Heart right ventricle (tissue), 16 donors: ENCODE data around the gene TMEM35B. TPM values are rescaled to one million over a fixed set of nuclear protein-coding genes. Genes with fewer than 3 reads are reported as not detected.
A peak's percentile ranks its signal among the peaks of the same experiment; 100 is the strongest.

Experiments
- ATAC-seq, 8 donors: fragments of 200-7000 bp; cut with Tn5 transposase; one replicate each; pipeline ENCODE4 v1.9.1; 2020; ENCODE audit warnings: mild to moderate bottlenecking in 8 of 8, moderate library complexity in 8 of 8, moderate number of reproducible peaks in 1 of 8
- DNase-seq, 2 donors: peaks; one replicate each; pipeline ENCODE4 v3.0.0-alpha.2; 2020
- H3K27ac ChIP-seq, 10 donors: fragments of 200-600 bp; sonication (generic) in 2 of 10; one replicate each; pipeline versions ENCODE4 v1.5.0 to v1.8.0; 2020 to 2022; ENCODE audit warnings: mild to moderate bottlenecking in 3 of 10
- H3K27me3 ChIP-seq, 7 donors: fragments of 200-600 bp; one replicate each; pipeline ENCODE4 v1.8.0; 2021 to 2022; ENCODE audit warnings: mild to moderate bottlenecking in 2 of 7
- H3K36me3 ChIP-seq, 9 donors: fragments of 200-600 bp; sonication (generic) in 1 of 9; one replicate each; pipeline versions ENCODE4 v1.5.0 to v1.8.0; 2020 to 2022; ENCODE audit warnings: mild to moderate bottlenecking in 2 of 9
- H3K4me1 ChIP-seq, 9 donors: fragments of 200-600 bp; sonication (generic) in 1 of 9; one replicate each; pipeline versions ENCODE4 v1.5.0 to v1.8.0; 2020 to 2022; ENCODE audit warnings: mild to moderate bottlenecking in 4 of 9
- H3K4me3 ChIP-seq, 10 donors: fragments of 200-600 bp; sonication (generic) in 2 of 10; one replicate each; pipeline versions ENCODE4 v1.5.0 to v1.8.0; 2020 to 2022; ENCODE audit warnings: mild to moderate bottlenecking in 7 of 10, moderate library complexity in 2 of 10
- H3K9me3 ChIP-seq, 11 donors: fragments of 200-600 bp in 10 of 11; sonication (generic) in 2 of 11; one replicate each; pipeline versions ENCODE4 v1.5.0 to v1.8.0; 2013 to 2022; ENCODE audit warnings: mild to moderate bottlenecking in 2 of 11, control low read depth in 1 of 11, moderate library complexity in 1 of 11
- CTCF ChIP-seq, 9 donors: fragments of 200-600 bp; sonication (generic) in 2 of 9; IDR thresholded peaks; one replicate each; pipeline versions ENCODE4 v1.5.0 to v1.8.0; 2021 to 2022; ENCODE audit warnings: antibody characterized with exemption in 9 of 9, mild to moderate bottlenecking in 5 of 9, moderate library complexity in 1 of 9
- WGBS, 2 donors: extraction: QIAGEN DNeasy Blood & Tissue Kit; methylation state at CpG; one replicate each; pipeline ENCODE4 v1.1.7; 2013; ENCODE audit warnings: inconsistent platforms in 1 of 2; 5-methylcytosine and 5-hydroxymethylcytosine counted together
- intact Hi-C, 10 donors: fragments of 100-400 bp; cut with DNase I; formaldehyde crosslinking; loops; one replicate each; pipeline versions ENCODE4 v1.11.1 to v1.14.2; 2022
- long read RNA-seq, 3 donors: library from polyadenylated mRNA; unstranded; transcript quantifications; one replicate each; pipeline ENCODE4 v2.0.0, GENCODE V29; 2020 to 2021
- polyA plus RNA-seq, 2 donors: library from polyadenylated mRNA; stranded (reverse); fragments of 200-250 nt; gene quantifications; one replicate each; pipeline ENCODE4 v1.2.3, GENCODE V29; 2013
- total RNA-seq, 10 donors: library from RNA; stranded (reverse); fragmentation: NEBNext Ultra II Directional in 3 of 10; extraction: Animal tissue kit (Norgen Biotek cat#: 25700) in 3 of 10; gene quantifications; one replicate each; pipeline versions ENCODE4 v1.2.1 to v1.2.4, GENCODE V29; 2021 to 2023
- donor health status: Arrhythmogenic right ventricular cardiomyopathy.
- donor health status: ischemic (EF 13 %, LVEDD 7.1; RV severe dilation, severe dysfunction).
- donor health status: healthy with polysubstance abuse.
- donor health status: DM: no; HTN: yes; CAD: no.
- donor health status: DM: no; HTN: no; CAD: no.
- donor health status: ischemic (EF 25% LVEDD 6.9; RV normal size, moderate dysfunction).
- donor health status: ischemic (EF 25% LVEDD 5.7; RV mildly dilated, moderate dysfunction).
- donor health status: healthy.
- donor health status: DM: yes; HTN: yes; CAD: no.
- donor health status: Ischemic cardiomyopathy.
- donor health status: ischemic (EF 35%, LVEDD 5.7; RV mildly dilated, moderate dysfunction).
- donor health status: nonischemic (EF 11% LVEDD 7.7; RV severe dilation, severe dysfunction).
- donor health status: DM: yes; HTN: yes; CAD: no.
- donor health status: PGD.
- donor health status: ischemic (EF 29% LVEDD 5.4; RV normal size, mild dysfunction).
- donor health status: nonischemic (EF 23%, LVEDD 6.1; RV moderate dilation, normal function).

TMEM35B gene
- total RNA-seq (10 to 100 TPM in 1 of 10 donors, 1 to 10 TPM in 9; 4.9 to 13.1 (median 6.6) TPM), polyA plus RNA-seq (10 to 100 TPM; 13.3 to 26.7 TPM)
- long read RNA-seq, donor 1, transcript TMEM35B-201 (3 exons, 922 nt): major isoform, 5 of 6 reads
- long read RNA-seq, donor 1, partial matches to known transcripts: 0 of 6 reads
- long read RNA-seq, donor 1, other reads (novel, unspliced or antisense): 1 of 6 reads
- long read RNA-seq, donor 2, transcript TMEM35B-201 (3 exons, 922 nt): major isoform, 13 of 13 reads
- long read RNA-seq, donor 2, partial matches to known transcripts: 0 of 13 reads
- long read RNA-seq, donor 2, other reads (novel, unspliced or antisense): 0 of 13 reads
- long read RNA-seq, donor 3, partial matches to known transcripts: 0 of 3 reads
- long read RNA-seq, donor 3, other reads (novel, unspliced or antisense): 1 of 3 reads

- TF ChIP-seq CTCF (IDR thresholded peaks at IDR 0.05): peak in 2 of 9 donors; percentile 9 to 14
Measured at GRCh38 chr1:34984793-34985608, at the start of gene TMEM35B. TMEM35B (minus strand) TSS chr1:34985347; CDS start chr1:34985305, 42 bp downstream.

GRCh38 chr1:35033346-35033745, 48.2 kb upstream of the TMEM35B start:
- no peak overlapping the region for H3K4me3 ChIP-seq
- H3K27me3 ChIP-seq: no peaks in the 10 kb centered on the region
- H3K9me3 ChIP-seq: peaks cover 0 to 20% (median 8%) of the 10 kb centered on the region in 11 donors
- no peak overlapping the region for H3K27ac ChIP-seq
- 97 to 98% methylated on average over 1 of the region's 1 CpG for WGBS, 2 donors
- intact Hi-C loops: loop anchor here in 3 of 10 donors (5.0 to 10.0 kb wide), 4 partner anchors 41 to 151 kb away; partner anchors contain the start of gene ZMYM1 (in 1 of the 3)
- DNase-seq (no peak), ATAC-seq (no peak)
- no peaks in the 10 kb centered on the region for H3K36me3 ChIP-seq
- TF ChIP-seq CTCF (IDR thresholded peaks at IDR 0.05): no peak
- peaks cover 0 to 27% (median 20%) of the 10 kb centered on the region in 9 donors for H3K4me1 ChIP-seq

More at GRCh38 chr1:34984793-34985608, at the start of gene TMEM35B:
- intact Hi-C loops: loop anchor here in 5 of 10 donors (5.0 to 10.0 kb wide), 3 partner anchors 120 to 198 kb away; partner anchors contain the start of gene SMIM12 (in 1 of the 5)
- ATAC-seq: peak; percentile 89 to 95 (median 94)
- peak within 1 kb of the TSS; percentile 80 to 98 (median 96) for H3K27ac ChIP-seq
- no peaks in the 10 kb centered on the region for H3K27me3 ChIP-seq
- H3K9me3 ChIP-seq: no peaks in the 10 kb centered on the region
- H3K4me1 ChIP-seq: peaks cover 5 to 34% (median 27%) of the 10 kb centered on the region in 9 donors
- 1 to 2% methylated on average over 50 to 58 of the region's 58 CpGs for WGBS, 2 donors
- H3K4me3 ChIP-seq: peak within 1 kb of the TSS; percentile 62 to 92 (median 81)
- peak; percentile 79 to 80 for DNase-seq
- H3K36me3 ChIP-seq: peaks cover 0 to 56% (median 14%) of the 10 kb centered on the region in 9 donors

GRCh38 chr1:35032384-35032739, 47.2 kb upstream of the TMEM35B start:
- H3K27me3 ChIP-seq: no peaks in the 10 kb centered on the region
- peaks cover 0 to 20% (median 8%) of the 10 kb centered on the region in 11 donors for H3K9me3 ChIP-seq
- TF ChIP-seq CTCF (IDR thresholded peaks at IDR 0.05): no peak
- no peak for DNase-seq
- H3K36me3 ChIP-seq: peaks cover 0 to 9% (median 0%) of the 10 kb centered on the region in 9 donors
- H3K4me3 ChIP-seq: peak overlapping the region in 8 of 10 donors; percentile 60 to 89 (median 68)
- H3K4me1 ChIP-seq: peaks cover 0 to 27% (median 20%) of the 10 kb centered on the region in 9 donors
- 94 to 98% methylated on average over 1 of the region's 1 CpG for WGBS, 2 donors
- ATAC-seq: no peak
- intact Hi-C loops: loop anchor here in 3 of 10 donors (5.0 to 10.0 kb wide), 4 partner anchors 40 to 152 kb away; partner anchors contain the start of gene ZMYM1 (in 1 of the 3)
- H3K27ac ChIP-seq: peak overlapping the region in 7 of 10 donors; percentile 80 to 96 (median 90)
